ENCODE measurements around the gene RPH3AL.
"Not testable (repeated sequence)": the region's sequence is repeated elsewhere in the genome, so short reads cannot be mapped to it uniquely, and the experiment has no call there.

The RPH3AL gene

GRCh38 chr17:234163-234993 is 118.2 kb downstream of the RPH3AL start:
- DNase-seq: not testable (repeated sequence)

GRCh38 chr17:233473-233941 is 119.1 kb downstream of the RPH3AL start:
- no peak for DNase-seq

- no peak for DNase-seq
These were observed 120.4 kb downstream of the RPH3AL start for GRCh38 chr17:231966-232807.

- no peak for DNase-seq
These were observed 121.2 kb downstream of the RPH3AL start for GRCh38 chr17:231191-231965.

GRCh38 chr17:230395-230770 is 122.2 kb downstream of the RPH3AL start:
- DNase-seq: no peak

GRCh38 chr17:229709-230394 is 122.8 kb downstream of the RPH3AL start:
- no peak for DNase-seq

GRCh38 chr17:228951-229708 is 123.5 kb downstream of the RPH3AL start:
- no peak for DNase-seq

GRCh38 chr17:227946-228615 is 124.5 kb downstream of the RPH3AL start:
- peak; percentile 49 for DNase-seq

- DNase-seq: peak; percentile 75
These were observed 125.3 kb downstream of the RPH3AL start for GRCh38 chr17:227078-227945.

- no peak for DNase-seq
These were observed 126.2 kb downstream of the RPH3AL start for GRCh38 chr17:226108-227077.

- DNase-seq: no peak
These were observed 127.1 kb downstream of the RPH3AL start for GRCh38 chr17:225551-225950.

GRCh38 chr17:224576-224975 is 128.0 kb downstream of the RPH3AL start:
- DNase-seq: not testable (repeated sequence)

- no peak for DNase-seq
These were observed 128.7 kb downstream of the RPH3AL start for GRCh38 chr17:223723-224471.

- peak; percentile 59 for DNase-seq
These were observed 130.4 kb downstream of the RPH3AL start for GRCh38 chr17:222172-222571.

- DNase-seq: no peak
These were observed 132.9 kb downstream of the RPH3AL start for GRCh38 chr17:219696-220095.

GRCh38 chr17:218432-219110 is 134.0 kb downstream of the RPH3AL start:
- DNase-seq: no peak

- no peak for DNase-seq
These were observed 136.0 kb downstream of the RPH3AL start for GRCh38 chr17:216625-217024.

Measured in right hindlimb (tissue), 1 donor.